NT2/D1 (cell line): ENCODE measurements around the gene TSC1.

Experiments used
- YY1 ChIP-seq: IDR thresholded peaks from 2 replicates; pipeline ENCODE4 v1.6.1; 2011; ENCODE audit not compliant: insufficient read length, insufficient read depth
- ZNF274 ChIP-seq: IDR thresholded peaks from 2 replicates; pipeline ENCODE4 v1.6.1; 2011; ENCODE audit warnings: mild to moderate bottlenecking, low read depth, low read length

- TF ChIP-seq ZNF274 = no peak
- TF ChIP-seq YY1 = no peak
These were observed 69.3 kb downstream of the TSC1 start for GRCh38 chr9:132875159-132875558.
